H1 (cell line): ENCODE measurements around the gene CRTAC1. TPM values are rescaled to one million over a fixed set of nuclear protein-coding genes. Genes with fewer than 3 reads are reported as not detected.

Source experiments
- CTCF ChIA-PET: fragments of 300-600 bp; sonication (Branson Sonifier 250); formaldehyde crosslinking; loops from one replicate; lab custom pipeline; 2021; ENCODE audit not compliant: partially characterized antibody; lab: Charles Lee
- POLR2A ChIA-PET: fragments of 300-600 bp; sonication (Branson Sonifier 250); formaldehyde crosslinking; loops from one replicate; lab custom pipeline; 2021; ENCODE audit warnings: inconsistent platforms; ENCODE audit not compliant: partially characterized antibody; lab: Charles Lee
- DNase-seq, 2 experiments: peaks; one replicate each; pipeline versions ENCODE4 v3.0.0 to v3.0.0-alpha.2; 2010 to 2022; ENCODE audit warnings: low spot score in 2 of 2, low read depth in 1 of 2, mixed read lengths in 1 of 2
- FAIRE-seq: peaks from 2 replicates; lab custom pipeline; 2011; peaks lifted over from hg19 to GRCh38; lab: Jason Lieb, UNC
- H2AFZ ChIP-seq: 2 replicates; pipeline ENCODE4 v1.8.1; 2012; ENCODE audit warnings: low read length, inconsistent platforms
- H2AK5ac ChIP-seq: 2 replicates; pipeline ENCODE4 v1.6.1; 2013; ENCODE audit warnings: low read depth, low read length
- H2BK120ac ChIP-seq: replicated peaks from 2 replicates; pipeline ENCODE3; 2013; ENCODE audit warnings: low read depth, low read length, inconsistent platforms
- H2BK12ac ChIP-seq: 2 replicates; pipeline ENCODE4 v1.6.1; 2013; ENCODE audit warnings: low read depth, low read length
- H2BK15ac ChIP-seq: 2 replicates; pipeline ENCODE4 v1.6.1; 2013; ENCODE audit warnings: low read length
- H2BK20ac ChIP-seq: 2 replicates; pipeline ENCODE4 v1.6.1; 2013; ENCODE audit warnings: low read length
- H2BK5ac ChIP-seq: 2 replicates; pipeline ENCODE4 v1.6.1; 2013; ENCODE audit warnings: low read depth, low read length
- H3K14ac ChIP-seq: 2 replicates; pipeline ENCODE4 v1.6.1; 2013; ENCODE audit warnings: inconsistent platforms; ENCODE audit not compliant: insufficient read length
- H3K18ac ChIP-seq: 2 replicates; pipeline ENCODE4 v1.6.1; 2013; ENCODE audit warnings: low read length; ENCODE audit errors: extremely low read depth
- H3K23ac ChIP-seq: 2 replicates; pipeline ENCODE4 v1.6.1; 2013; ENCODE audit warnings: inconsistent platforms; ENCODE audit not compliant: insufficient read length
- H3K23me2 ChIP-seq: 2 replicates; pipeline ENCODE4 v1.6.1; 2013; ENCODE audit warnings: low read depth, low read length
- H3K27ac ChIP-seq: 2 replicates; pipeline ENCODE4 v1.6.1; 2011; ENCODE audit warnings: low read depth, low read length, inconsistent platforms
- H3K27me3 ChIP-seq, 4 experiments: replicated peaks in 1 of 4; 1 replicate in 1 of 4; 2 replicates in 3 of 4; pipeline versions ENCODE4 v1.6.1 to v1.8.1; 2011 to 2013; ENCODE audit warnings: low read length in 3 of 4, mild to moderate bottlenecking in 3 of 4, inconsistent platforms in 2 of 4, mixed read lengths in 2 of 4, moderate library complexity in 1 of 4; ENCODE audit not compliant: control insufficient read depth in 3 of 4, insufficient read depth in 3 of 4; ENCODE audit errors: extremely low read depth in 1 of 4
- H3K36me3 ChIP-seq, 4 experiments: 2 replicates each; pipeline versions ENCODE4 v1.6.1 to v1.8.1; 2011 to 2013; ENCODE audit warnings: mild to moderate bottlenecking in 4 of 4, low read length in 3 of 4, moderate library complexity in 2 of 4, control low read depth in 1 of 4, inconsistent platforms in 1 of 4; ENCODE audit not compliant: insufficient read depth in 4 of 4, control insufficient read depth in 2 of 4
- H3K4ac ChIP-seq: replicated peaks from 2 replicates; pipeline ENCODE3; 2013; ENCODE audit warnings: low read length, low read depth, mixed read lengths, inconsistent platforms; ENCODE audit not compliant: insufficient read length
- H3K4me1 ChIP-seq, 4 experiments: replicated peaks in 1 of 4; 1 replicate in 1 of 4; 2 replicates in 3 of 4; pipeline versions ENCODE4 v1.6.1 to v1.8.1; 2011 to 2013; ENCODE audit warnings: low read length in 3 of 4, inconsistent platforms in 2 of 4, mixed read lengths in 1 of 4; ENCODE audit not compliant: insufficient read depth in 4 of 4, control insufficient read depth in 3 of 4
- H3K4me2 ChIP-seq, 2 experiments: 2 replicates each; pipeline versions ENCODE4 v1.6.1 to v1.8.1; 2011 to 2013; ENCODE audit warnings: low read depth in 2 of 2, low read length in 2 of 2, control low read depth in 1 of 2, inconsistent platforms in 1 of 2, mild to moderate bottlenecking in 1 of 2; ENCODE audit not compliant: insufficient read depth in 1 of 2
- H3K4me3 ChIP-seq, 4 experiments: fragments of 200-600, 300-600 bp in 1 of 4; sonication (generic), shearing (Covaris generic), sonication (Bioruptor Twin) in 1 of 4; 2 replicates each; pipeline versions ENCODE4 v1.5.1 to v1.8.1; 2011 to 2016; ENCODE audit warnings: low read length in 4 of 4, low read depth in 3 of 4, control low read depth in 2 of 4, inconsistent platforms in 2 of 4, mild to moderate bottlenecking in 2 of 4, mixed read lengths in 1 of 4, moderate library complexity in 1 of 4; ENCODE audit not compliant: insufficient read depth in 2 of 4; ENCODE audit errors: extremely low read depth in 1 of 4
- H3K56ac ChIP-seq: replicated peaks from 2 replicates; pipeline ENCODE3; 2013; ENCODE audit warnings: low read depth, mild to moderate bottlenecking, mixed read lengths, low read length, inconsistent platforms; ENCODE audit not compliant: insufficient read length
- H3K79me1 ChIP-seq: 2 replicates; pipeline ENCODE4 v1.6.1; 2013; ENCODE audit warnings: low read depth, low read length, control low read depth
- H3K79me2 ChIP-seq, 2 experiments: 2 replicates each; pipeline versions ENCODE4 v1.6.1 to v1.8.1; 2012 to 2013; ENCODE audit warnings: low read length in 2 of 2, mild to moderate bottlenecking in 2 of 2, inconsistent platforms in 1 of 2; ENCODE audit not compliant: insufficient read depth in 2 of 2, control insufficient read depth in 1 of 2
- H3K9ac ChIP-seq, 4 experiments: replicated peaks in 1 of 4; 1 replicate in 1 of 4; 2 replicates in 3 of 4; pipeline versions ENCODE4 v1.6.1 to v1.8.1; 2011 to 2013; ENCODE audit warnings: low read depth in 3 of 4, low read length in 3 of 4, control low read depth in 2 of 4, mild to moderate bottlenecking in 2 of 4, moderate library complexity in 2 of 4, inconsistent platforms in 1 of 4; ENCODE audit errors: extremely low read depth in 1 of 4
- H3K9me3 ChIP-seq, 2 experiments: 2 replicates each; pipeline versions ENCODE4 v1.6.1 to v1.8.1; 2012 to 2013; ENCODE audit warnings: mild to moderate bottlenecking in 2 of 2, moderate library complexity in 2 of 2, control low read depth in 1 of 2, inconsistent platforms in 1 of 2, low read depth in 1 of 2, low read length in 1 of 2, mixed read lengths in 1 of 2; ENCODE audit not compliant: insufficient read depth in 2 of 2
- H4K20me1 ChIP-seq, 2 experiments: replicated peaks in 1 of 2; 2 replicates each; pipeline versions ENCODE3 to v1.8.1; 2011 to 2013; ENCODE audit warnings: inconsistent platforms in 2 of 2, low read length in 2 of 2, mild to moderate bottlenecking in 1 of 2; ENCODE audit not compliant: insufficient read depth in 2 of 2, control insufficient read depth in 1 of 2
- H4K5ac ChIP-seq: 2 replicates; pipeline ENCODE4 v1.6.1; 2013; ENCODE audit warnings: low read length, low read depth, mixed read lengths, inconsistent platforms; ENCODE audit not compliant: insufficient read length
- H4K8ac ChIP-seq: 2 replicates; pipeline ENCODE4 v1.8.0; 2013; ENCODE audit warnings: mild to moderate bottlenecking, moderate library complexity, low read length, inconsistent platforms; ENCODE audit not compliant: insufficient read depth; ENCODE audit errors: extremely low read depth
- H4K91ac ChIP-seq: replicated peaks from 2 replicates; pipeline ENCODE3; 2013; ENCODE audit warnings: low read length, mixed read lengths, inconsistent platforms; ENCODE audit not compliant: insufficient read length
- BRCA1 ChIP-seq: IDR thresholded peaks from 2 replicates; pipeline ENCODE4 v1.6.1; 2012; ENCODE audit warnings: low read depth, low read length, improper control_type of control experiment
- WGBS, 2 experiments: shearing (Covaris generic) in 1 of 2; methylation state at CpG; one replicate each; pipeline versions ENCODE4 v1.1.6 to v1.1.7; 2013 to 2015; ENCODE audit warnings: low lambda C conversion rate in 2 of 2, mixed read lengths in 2 of 2, inconsistent platforms in 1 of 2, low coverage in 1 of 2, missing lambda C conversion rate in 1 of 2; ENCODE audit not compliant: insufficient replicate concordance in 2 of 2, insufficient coverage in 1 of 2, insufficient read length in 1 of 2; ENCODE audit errors: extremely low coverage in 1 of 2, missing lambda C conversion rate in 1 of 2; 5-methylcytosine and 5-hydroxymethylcytosine counted together
- polyA plus RNA-seq, 7 experiments: library from polyadenylated mRNA; depleted of rRNA in 3 of 7; stranded (reverse) in 5 of 7; unstranded in 2 of 7; fragments of >200 nt in 5 of 7; fragments of 200-250 nt in 2 of 7; gene quantifications; 1 replicate in 5 of 7; 2 replicates in 1 of 7; 4 replicates in 1 of 7; pipeline versions ENCODE4 v1.2.1 to v1.2.3, GENCODE V29; 2011 to 2013; ENCODE audit warnings: missing spikeins in 2 of 7, mixed read lengths in 2 of 7
- total RNA-seq: library from RNA; stranded (reverse); fragmentation: NEBNext Ultra II Directional; extraction: Animal tissue kit (Norgen Biotek cat#: 25700); gene quantifications from 2 replicates; pipeline ENCODE4 v1.2.1, GENCODE V29; 2021
- TF ChIP-seq, protein P1 (sequence below), 3 experiments: IDR thresholded peaks; 1 replicate in 2 of 3; 2 replicates in 1 of 3; pipeline versions ENCODE4 v1.5.1 to v1.6.1; 2011; ENCODE audit warnings: low read length in 3 of 3, mild to moderate bottlenecking in 3 of 3, inconsistent platforms in 2 of 3, low read depth in 1 of 3, moderate library complexity in 1 of 3; ENCODE audit not compliant: insufficient read depth in 1 of 3; ENCODE audit errors: control extremely low read depth in 1 of 3

CRTAC1 gene
- total and polyA plus RNA-seq, 2 of the 8 experiments (the other 6 are each of a cell fraction or from before 2014, with no cell fraction given) = 0.91 to 1.2 TPM

DNA sequence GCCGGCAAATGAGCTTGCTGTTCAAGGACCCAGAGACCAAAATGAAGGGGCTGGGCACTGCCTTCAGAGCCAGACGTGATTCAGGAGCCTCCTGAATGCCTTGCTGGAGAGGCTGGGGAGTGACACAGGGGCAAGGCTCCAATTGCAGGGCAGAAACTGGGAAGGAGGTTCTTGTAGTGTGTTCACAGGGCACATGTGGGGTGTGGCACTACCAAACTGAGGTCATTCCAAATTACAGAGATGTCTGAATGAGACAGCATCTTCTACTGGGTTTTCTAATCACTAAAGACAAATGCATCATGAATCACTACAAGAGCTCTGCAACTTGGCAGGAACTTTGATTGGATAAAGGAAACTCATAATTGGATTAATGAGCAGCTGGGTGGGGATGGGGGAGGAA is 17.8 kb downstream of the CRTAC1 start:
- H3K56ac ChIP-seq = no peak overlapping the region
- TF ChIP-seq BRCA1 = no peak
- TF ChIP-seq, protein P1, sequence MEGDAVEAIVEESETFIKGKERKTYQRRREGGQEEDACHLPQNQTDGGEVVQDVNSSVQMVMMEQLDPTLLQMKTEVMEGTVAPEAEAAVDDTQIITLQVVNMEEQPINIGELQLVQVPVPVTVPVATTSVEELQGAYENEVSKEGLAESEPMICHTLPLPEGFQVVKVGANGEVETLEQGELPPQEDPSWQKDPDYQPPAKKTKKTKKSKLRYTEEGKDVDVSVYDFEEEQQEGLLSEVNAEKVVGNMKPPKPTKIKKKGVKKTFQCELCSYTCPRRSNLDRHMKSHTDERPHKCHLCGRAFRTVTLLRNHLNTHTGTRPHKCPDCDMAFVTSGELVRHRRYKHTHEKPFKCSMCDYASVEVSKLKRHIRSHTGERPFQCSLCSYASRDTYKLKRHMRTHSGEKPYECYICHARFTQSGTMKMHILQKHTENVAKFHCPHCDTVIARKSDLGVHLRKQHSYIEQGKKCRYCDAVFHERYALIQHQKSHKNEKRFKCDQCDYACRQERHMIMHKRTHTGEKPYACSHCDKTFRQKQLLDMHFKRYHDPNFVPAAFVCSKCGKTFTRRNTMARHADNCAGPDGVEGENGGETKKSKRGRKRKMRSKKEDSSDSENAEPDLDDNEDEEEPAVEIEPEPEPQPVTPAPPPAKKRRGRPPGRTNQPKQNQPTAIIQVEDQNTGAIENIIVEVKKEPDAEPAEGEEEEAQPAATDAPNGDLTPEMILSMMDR (IDR thresholded peaks at IDR 0.05; ENCODE audit: control extremely low read depth in 1 of 3, insufficient read depth in 1 of 3, low read depth in 1 of 3, low read length in 3 of 3) = no peak
- TF ChIP-seq, all 59 proteins: peak for 0
- Histone ChIP-seq H3K9ac (no peak overlapping the region), H3K36me3 (no peaks in the 10 kb centered on the region), H4K20me1 (no peaks in the 10 kb centered on the region), H2AFZ (no peak overlapping the region), H3K27ac (no peak overlapping the region), H2AK5ac (no peak overlapping the region), H3K4ac (peak overlapping the region; percentile 80), H3K4me3 (no peak overlapping the region), H2BK120ac (no peak overlapping the region), H2BK20ac (no peak overlapping the region), H3K79me2 (no peaks in the 10 kb centered on the region), H3K79me1 (no peaks in the 10 kb centered on the region), H4K5ac (no peak overlapping the region), H3K18ac (no peak overlapping the region), H3K23ac (no peak overlapping the region), H4K8ac (no peak overlapping the region), H3K4me2 (no peak overlapping the region), H4K91ac (no peak overlapping the region), H2BK12ac (peak overlapping the region; percentile 17; the same call in 1 of the 2 replicates), H3K4me1 (peaks cover 0 to 4% (median 2%) of the 10 kb centered on the region in 4 experiments; a peak in 3 of 7 replicates), H3K27me3 (no peaks in the 10 kb centered on the region; a peak in 1 of 7 replicates), H3K23me2 (no peaks in the 10 kb centered on the region), H3K14ac (no peak overlapping the region), H3K9me3 (no peaks in the 10 kb centered on the region), H2BK15ac (no peak overlapping the region), H2BK5ac (no peak overlapping the region)
- ChIA-PET POLR2A (no interaction called here), CTCF (interaction anchor here (0.8 to 9.3 kb wide), 19 partner anchors 8 to 201 kb away, joined by 3 to 120 read pairs (median 4); partner anchors contain the start of gene CRTAC1)
- WGBS, 2 experiments = 62% methylated on average over 2 of the region's 2 CpGs; no CpG with 5 or more reads in 1 of the 2 experiments
- FAIRE-seq (no peak), DNase-seq (no peak)
